Measurements from ENCODE around the gene P2RY8. TPM values are rescaled to one million over a fixed set of nuclear protein-coding genes. Genes with fewer than 3 reads are reported as not detected.
"Not testable (repeated sequence)": the region's sequence is repeated elsewhere in the genome, so short reads cannot be mapped to it uniquely, and the experiment has no call there.

The P2RY8 gene
- total RNA-seq, 1 donor = 114 TPM

DNA sequence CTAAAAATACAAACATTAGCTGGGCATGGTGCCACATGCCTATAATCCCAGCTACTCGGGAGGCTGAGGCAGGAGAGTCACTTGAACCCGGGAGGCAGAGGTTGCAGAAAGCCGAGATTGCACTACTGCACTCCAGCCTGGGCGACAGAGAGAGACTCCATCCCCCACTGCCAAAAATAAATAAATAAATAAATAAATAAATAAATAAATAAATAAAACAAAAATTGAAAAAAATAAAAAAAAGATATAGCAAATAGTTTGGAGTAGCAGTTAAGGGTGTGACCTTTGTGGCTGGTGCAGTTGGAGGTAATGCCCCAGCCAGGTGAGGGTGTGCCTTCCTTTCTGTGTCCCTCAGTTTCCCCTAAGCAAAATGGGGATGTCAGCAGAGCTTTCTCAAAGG is 14.1 kb downstream of the P2RY8 start:
- DNase-seq (ENCODE audit: low read depth in 2 of 3, low spot score in 2 of 3) = not testable (repeated sequence)

DNA sequence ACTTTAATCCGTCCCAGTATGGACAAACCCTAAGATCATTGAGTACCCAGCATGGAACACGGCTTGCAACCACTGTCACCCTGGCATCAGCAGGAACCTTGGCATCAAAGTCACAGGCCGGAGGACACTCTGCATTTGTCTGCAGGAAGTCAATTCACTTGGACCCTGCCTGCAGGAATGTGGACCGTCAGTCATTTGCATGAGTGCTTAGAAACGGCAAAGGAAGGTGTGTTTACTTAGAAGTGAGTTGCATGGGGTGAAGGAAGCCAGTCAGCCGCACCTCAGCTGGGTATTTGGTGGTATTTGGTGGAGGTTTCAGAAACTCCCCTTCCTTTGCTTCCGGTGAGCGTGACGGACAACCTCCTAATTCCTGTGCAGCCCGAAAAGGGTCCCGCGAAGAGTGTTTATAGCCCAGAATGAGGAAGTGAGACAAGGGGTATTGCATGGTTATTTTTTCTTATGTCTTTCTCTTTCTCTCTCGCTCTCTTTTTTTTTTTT is 15.5 kb downstream of the P2RY8 start:
- DNase-seq (ENCODE audit: low read depth in 2 of 3, low spot score in 2 of 3) = peak in 2 of 3 donors; percentile 94 to 98

- no peak for DNase-seq (ENCODE audit: low read depth in 2 of 3, low spot score in 2 of 3)
These were observed 16.6 kb downstream of the P2RY8 start for GRCh38 chrX:1520350-1520749.

- DNase-seq (ENCODE audit: low read depth in 2 of 3, low spot score in 2 of 3) = no peak
These were observed 17.9 kb downstream of the P2RY8 start for GRCh38 chrX:1519022-1519497.

GRCh38 chrX:1518512-1518911 is 18.5 kb downstream of the P2RY8 start:
- DNase-seq (ENCODE audit: low read depth in 2 of 3, low spot score in 2 of 3) = no peak

GRCh38 chrX:1516596-1517104 is 20.3 kb downstream of the P2RY8 start:
- DNase-seq (ENCODE audit: low read depth in 2 of 3, low spot score in 2 of 3) = no peak

DNA sequence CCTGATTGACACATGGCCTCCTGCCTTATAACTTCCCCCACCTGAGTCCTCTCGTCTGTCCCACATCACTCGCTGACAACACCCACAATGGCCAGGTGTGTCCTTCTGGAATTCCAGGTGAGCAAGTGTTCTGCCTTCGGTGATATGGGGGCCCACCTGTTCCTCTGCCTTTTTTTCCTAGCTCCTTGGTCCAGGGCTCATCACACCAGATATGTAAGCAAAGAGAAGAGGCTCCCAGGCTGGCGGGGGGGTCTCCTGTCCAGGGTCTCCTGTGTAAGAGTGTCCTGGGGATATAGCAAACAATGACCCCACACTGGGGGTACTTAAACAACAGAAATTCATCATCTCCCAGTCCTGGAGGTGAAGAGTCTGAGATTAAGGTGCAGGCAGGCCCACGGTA is 25.2 kb downstream of the P2RY8 start:
- no peak for DNase-seq (ENCODE audit: low read depth in 2 of 3, low spot score in 2 of 3)

DNA sequence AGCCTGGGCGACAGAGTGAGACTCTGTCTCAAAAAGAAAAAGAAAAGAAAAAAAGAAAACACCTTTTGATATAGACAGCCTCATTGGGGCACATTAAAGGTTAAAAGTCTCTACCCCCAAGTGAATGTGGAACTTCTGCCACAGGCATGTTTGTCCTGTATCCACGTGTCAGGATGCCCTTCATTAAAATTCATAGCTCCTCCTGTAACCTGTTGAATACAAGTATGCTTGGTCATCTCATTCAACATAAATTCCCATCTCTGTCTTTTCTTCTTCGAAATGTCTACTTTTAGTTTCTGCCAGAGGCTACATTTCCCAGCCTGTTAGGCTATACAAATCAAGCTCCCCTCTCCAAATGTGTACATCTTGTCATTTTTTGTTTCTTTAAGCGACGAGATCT is 25.8 kb downstream of the P2RY8 start:
- no peak for DNase-seq (ENCODE audit: low read depth in 2 of 3, low spot score in 2 of 3)

GRCh38 chrX:1507511-1508463 is 29.2 kb downstream of the P2RY8 start:
- peak in 2 of 3 donors; percentile 46 to 59 for DNase-seq (ENCODE audit: low read depth in 2 of 3, low spot score in 2 of 3)

- DNase-seq (ENCODE audit: low read depth in 2 of 3, low spot score in 2 of 3) = no peak
These were observed 30.1 kb downstream of the P2RY8 start for GRCh38 chrX:1506916-1507315.

DNA sequence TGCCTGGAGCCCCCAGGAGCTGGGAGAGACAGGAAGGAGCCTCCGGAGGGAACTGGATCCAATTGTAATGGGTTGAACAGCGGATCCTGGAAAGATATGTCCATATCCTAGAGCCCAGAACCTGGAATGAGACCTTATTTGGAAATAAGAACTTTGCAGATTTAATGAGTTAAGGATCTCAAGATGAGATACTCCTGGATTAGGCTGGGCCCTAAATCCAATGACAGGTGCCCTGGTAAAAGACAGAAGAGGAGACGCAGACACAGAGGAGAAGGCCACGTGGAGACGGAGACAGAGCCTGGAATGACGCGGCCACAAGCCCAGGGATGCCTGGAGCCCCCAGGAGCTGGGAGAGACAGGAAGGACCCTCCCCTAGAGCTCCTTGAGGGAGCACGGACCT is 34.1 kb downstream of the P2RY8 start:
- DNase-seq (ENCODE audit: low read depth in 2 of 3, low spot score in 2 of 3) = no peak

GRCh38 chrX:1502241-1502640 is 34.7 kb downstream of the P2RY8 start:
- peak in 2 of 3 donors; percentile 72 to 83 for DNase-seq (ENCODE audit: low read depth in 2 of 3, low spot score in 2 of 3)

GRCh38 chrX:1500701-1501624 is 36.0 kb downstream of the P2RY8 start:
- peak in 1 of 3 donors; percentile 60 for DNase-seq (ENCODE audit: low read depth in 2 of 3, low spot score in 2 of 3)

DNA sequence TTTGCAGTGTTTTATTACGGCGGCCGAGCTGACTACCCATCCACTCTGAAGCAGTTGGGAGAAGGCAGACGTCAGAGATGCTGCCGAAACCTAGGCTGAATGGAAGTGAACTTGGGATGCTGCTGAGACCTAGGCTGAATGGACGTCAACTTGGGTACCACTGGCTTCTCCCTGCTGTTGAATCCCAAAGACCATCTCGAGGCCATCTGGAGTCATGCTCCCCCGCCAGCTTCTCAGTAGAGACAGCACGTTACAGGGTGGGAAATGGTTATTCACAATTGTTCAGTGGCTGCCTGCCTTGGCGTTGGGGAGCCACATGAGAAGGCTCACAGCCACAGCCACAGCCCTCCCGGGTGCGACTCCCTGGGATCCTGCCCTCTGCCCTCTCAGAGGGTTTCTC is 40.9 kb downstream of the P2RY8 start:
- no peak for DNase-seq (ENCODE audit: low read depth in 2 of 3, low spot score in 2 of 3)

DNA sequence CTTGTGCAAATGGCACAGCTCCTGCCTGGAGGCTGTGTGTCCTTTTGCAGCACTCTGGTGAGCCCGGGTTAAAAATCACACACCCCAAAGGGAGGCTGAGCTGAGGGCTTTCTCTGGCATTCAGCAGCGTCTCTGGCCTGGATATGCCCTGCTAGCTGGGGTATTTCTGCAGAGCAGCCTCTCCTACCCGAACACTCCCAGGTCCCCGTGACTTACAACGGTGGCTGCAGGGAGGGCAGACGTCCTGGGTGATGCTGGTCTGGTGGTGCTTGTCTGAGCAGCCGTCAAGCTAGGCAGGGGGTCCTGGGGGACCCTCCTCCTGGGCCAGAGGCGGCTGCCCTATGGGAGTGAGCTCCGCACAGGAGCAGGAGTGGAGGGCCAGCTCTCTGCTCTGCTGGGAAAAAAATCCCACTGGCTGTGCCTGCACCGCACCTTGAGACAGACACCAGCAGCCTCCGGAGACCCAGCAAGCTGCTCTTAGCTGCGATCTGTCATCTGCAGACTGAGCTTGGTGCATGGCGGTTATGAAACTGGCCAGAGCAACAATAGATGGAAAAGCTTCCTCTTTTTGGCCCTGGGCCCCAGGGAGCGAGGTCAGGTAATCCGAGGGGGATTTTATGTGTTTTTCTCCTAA is 43.0 kb downstream of the P2RY8 start:
- DNase-seq (ENCODE audit: low read depth in 2 of 3, low spot score in 2 of 3) = peak in 1 of 3 donors; percentile 54

- DNase-seq (ENCODE audit: low read depth in 2 of 3, low spot score in 2 of 3) = no peak
These were observed 43.6 kb downstream of the P2RY8 start for GRCh38 chrX:1493412-1493811.

GRCh38 chrX:1492421-1493012 is 44.5 kb downstream of the P2RY8 start:
- DNase-seq (ENCODE audit: low read depth in 2 of 3, low spot score in 2 of 3) = no peak

GRCh38 chrX:1491851-1492349 is 45.1 kb downstream of the P2RY8 start:
- DNase-seq (ENCODE audit: low read depth in 2 of 3, low spot score in 2 of 3) = peak in 1 of 3 donors; percentile 90

DNA sequence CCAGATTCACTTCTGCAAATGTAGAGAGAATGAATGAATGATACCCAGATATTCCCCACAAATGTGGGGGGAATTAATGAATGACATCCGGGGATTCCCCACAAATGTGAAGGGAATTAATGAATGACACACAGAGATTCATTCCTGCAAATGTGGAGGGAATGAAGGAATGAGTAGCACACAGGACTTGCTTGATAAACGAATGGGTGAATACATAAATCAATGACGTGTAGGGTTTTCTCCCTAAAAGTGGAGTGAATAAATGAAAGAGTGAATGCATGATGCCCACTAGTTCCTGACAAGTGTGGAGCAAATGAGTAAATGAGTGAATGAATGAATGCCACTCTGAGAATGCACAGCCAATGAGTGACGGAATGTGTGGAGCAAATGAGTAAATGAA is 45.7 kb downstream of the P2RY8 start:
- DNase-seq (ENCODE audit: low read depth in 2 of 3, low spot score in 2 of 3) = not testable (repeated sequence)

- DNase-seq (ENCODE audit: low read depth in 2 of 3, low spot score in 2 of 3) = not testable (repeated sequence)
These were observed 46.3 kb downstream of the P2RY8 start for GRCh38 chrX:1490723-1491122.
